ENCODE data around the gene MYO18A. TPM values are rescaled to one million over a fixed set of nuclear protein-coding genes. Genes with fewer than 3 reads are reported as not detected.

MYO18A gene
- total and polyA plus RNA-seq, 2 of the 4 experiments (the other 2 are of a cell fraction): 22.4 to 39.1 TPM

GRCh38 chr17:29120433-29120832 is 59.8 kb downstream of the MYO18A start:
- WGBS, 2 experiments (ENCODE audit: extremely low coverage in 2 of 2, insufficient read length in 1 of 2): 40% methylated on average over 1 of the region's 2 CpGs; no CpG with 5 or more reads in 1 of the 2 experiments
- H3K56ac ChIP-seq (ENCODE audit: extremely low read depth, insufficient read depth, low read length): no peak overlapping the region

More at GRCh38 chr17:29120433-29120832, 59.8 kb downstream of the MYO18A start:
- H3K36me3 ChIP-seq (ENCODE audit: control insufficient read depth, insufficient read depth, low read length): peaks cover 25% of the 10 kb centered on the region
- H2BK20ac ChIP-seq (ENCODE audit: low read depth, low read length): no peak overlapping the region
- in situ Hi-C loops (cut with MboI; ENCODE audit: low sequenced_read_pairs) (no loop called here), dilution Hi-C loops (cut with HindIII; ENCODE audit: low sequenced_read_pairs, unreplicated experiment) (no loop called here), intact Hi-C loops (cut with micrococcal nuclease) (no loop called here)
- no peak overlapping the region for H3K4ac ChIP-seq (ENCODE audit: low read depth, low read length)
- no peak for DNase-seq
- H4K20me1 ChIP-seq (ENCODE audit: insufficient read depth, low read length): peaks cover 44% of the 10 kb centered on the region
- no peak overlapping the region for H2AK5ac ChIP-seq (ENCODE audit: low read depth, low read length)
- H2BK120ac ChIP-seq (ENCODE audit: low read depth, low read length): no peak overlapping the region
- no peak overlapping the region for H3K4me2 ChIP-seq (ENCODE audit: low read depth, low read length)
- no peaks in the 10 kb centered on the region for H3K27me3 ChIP-seq (ENCODE audit: control insufficient read depth, insufficient read depth, low read length)
- H4K5ac ChIP-seq (ENCODE audit: low read depth, low read length): no peak overlapping the region
- no peak overlapping the region for H3K18ac ChIP-seq (ENCODE audit: low read depth, low read length)
- TF ChIP-seq CHD1 (IDR thresholded peaks at IDR 0.05; ENCODE audit: low read depth, low read length) (no peak), USF2 (IDR thresholded peaks at IDR 0.05; ENCODE audit: low read depth, low read length) (no peak), BHLHE40 (IDR thresholded peaks at IDR 0.05; ENCODE audit: low read depth, low read length) (no peak), CTCF (conservative IDR thresholded peaks at IDR 0.05; ENCODE audit: low read depth, low read length) (no peak), MAFK (IDR thresholded peaks at IDR 0.05; ENCODE audit: low read depth, low read length) (no peak), SMC3 (IDR thresholded peaks at IDR 0.05; ENCODE audit: low read depth, low read length) (no peak), MXI1 (IDR thresholded peaks at IDR 0.05; ENCODE audit: borderline replicate concordance, low read depth, low read length) (no peak), RFX5 (IDR thresholded peaks at IDR 0.05; ENCODE audit: low read depth, low read length) (no peak), RCOR1 (IDR thresholded peaks at IDR 0.05; ENCODE audit: insufficient replicate concordance, low read length) (no peak), ELK1 (IDR thresholded peaks at IDR 0.05; ENCODE audit: borderline replicate concordance, low read depth, low read length) (no peak), CEBPB (IDR thresholded peaks at IDR 0.05; ENCODE audit: low read depth, low read length) (no peak), POLR2A (IDR thresholded peaks at IDR 0.05; ENCODE audit: low read depth, low read length) (no peak), FOS (IDR thresholded peaks at IDR 0.05; ENCODE audit: low read depth, low read length) (no peak), MAZ (IDR thresholded peaks at IDR 0.05; ENCODE audit: borderline replicate concordance, low read depth, low read length) (no peak), NFE2L2 (IDR thresholded peaks at IDR 0.05; ENCODE audit: low read depth, low read length) (no peak), RAD21 (IDR thresholded peaks at IDR 0.05; ENCODE audit: low read length) (no peak)
- no peak overlapping the region for H3K14ac ChIP-seq (replicated peaks; ENCODE audit: low read depth, low read length)
- H2AFZ ChIP-seq (replicated peaks; ENCODE audit: low read length, poor library complexity): no peak overlapping the region
- no peak overlapping the region for H4K91ac ChIP-seq (ENCODE audit: insufficient read depth, low read depth, low read length)
- no peak overlapping the region for H2AK9ac ChIP-seq (replicated peaks; ENCODE audit: low read depth, low read length, poor library complexity)
- H3K27ac ChIP-seq (ENCODE audit: insufficient read depth, low read length): no peak overlapping the region
- no peak overlapping the region for H3K9ac ChIP-seq (ENCODE audit: low read depth, low read length)
- no peak for ATAC-seq (ENCODE audit: low read depth)
- H3K9me1 ChIP-seq (ENCODE audit: insufficient read depth, low read length): 0 out of 2 replicates have a peak, but pooled peaks cover 7% of the 10 kb centered on the region
- BruUV-seq (replicated peaks): no TSS peak
- POLR2A ChIA-PET (ENCODE audit: unreplicated experiment): no interaction called here
- H3K79me1 ChIP-seq (ENCODE audit: low read depth in 1 of 2, low read length in 2 of 2): peaks cover 5 to 24% of the 10 kb centered on the region in 2 experiments; a peak in 3 of 4 replicates
- no peak overlapping the region for H4K8ac ChIP-seq (ENCODE audit: low read depth in 2 of 2, low read length in 2 of 2)
- H2BK15ac ChIP-seq (ENCODE audit: low read depth, low read length): no peak overlapping the region
- CTCF ChIA-PET: no interaction called here
- H2BK5ac ChIP-seq (ENCODE audit: low read depth, low read length, poor library complexity, severe bottlenecking): no peak overlapping the region
- H3K23ac ChIP-seq (ENCODE audit: low read depth, low read length): no peak overlapping the region
- no peaks in the 10 kb centered on the region for H3K9me3 ChIP-seq (ENCODE audit: control insufficient read depth, insufficient read depth, low read length)
- no peak overlapping the region for H3K4me3 ChIP-seq (ENCODE audit: insufficient read depth, low read depth, low read length)
- no peaks in the 10 kb centered on the region for H3K4me1 ChIP-seq (ENCODE audit: control insufficient read depth, insufficient read depth, low read length)

Data from IMR-90 (cell line).